ENCODE data around the gene KLF6. TPM values are rescaled to one million over a fixed set of nuclear protein-coding genes. Genes with fewer than 3 reads are reported as not detected.

The KLF6 gene
- polyA plus RNA-seq, 1 donor from 2014 or later, result 1,101 TPM

DNA sequence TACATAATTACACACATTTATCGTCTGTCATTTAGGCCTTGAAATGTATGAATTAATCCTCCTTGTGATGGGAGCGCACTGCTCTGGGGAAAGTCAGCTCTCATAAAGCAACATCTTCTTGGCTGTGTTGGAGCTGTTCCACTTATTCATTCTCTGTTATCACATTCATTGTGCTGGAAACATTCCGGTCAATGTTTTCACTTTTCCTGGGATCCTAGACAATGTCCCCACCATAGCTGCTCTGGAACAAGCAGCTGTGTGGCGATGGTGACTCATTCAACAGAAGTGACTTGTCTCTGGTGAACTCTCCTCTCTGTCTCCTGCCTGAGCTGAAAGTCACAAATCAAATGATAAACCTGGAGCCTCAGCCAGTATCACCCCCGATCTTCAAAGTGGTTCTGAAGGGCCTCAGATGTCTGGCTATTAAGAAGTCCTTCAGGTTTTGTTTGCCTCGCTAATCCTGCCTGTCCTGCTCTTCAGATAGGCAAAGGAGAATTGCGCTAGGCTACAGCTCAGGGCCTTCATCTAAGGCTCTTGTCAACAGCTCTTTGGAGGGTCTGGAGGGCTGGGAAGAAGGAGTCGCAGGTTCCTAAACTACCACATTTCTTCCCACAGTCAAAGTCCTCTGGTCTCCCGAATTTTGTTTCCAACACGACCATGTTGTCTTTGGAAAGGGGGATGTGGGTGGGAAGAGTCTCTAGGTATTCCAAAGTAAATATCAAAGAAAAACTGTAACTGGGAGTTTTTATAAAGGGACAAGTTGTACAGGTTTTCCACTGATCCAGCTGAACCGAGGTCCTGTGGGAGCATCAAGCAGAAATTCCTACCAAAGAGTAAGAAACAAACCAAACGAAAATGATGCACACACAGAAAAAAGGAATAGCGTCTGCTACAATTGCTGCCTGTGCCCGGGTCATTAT lies 29.3 kb downstream of the KLF6 start:
- Mint-ChIP-seq H3K4me1 (peaks cover 15 to 23% (median 18%) of the 10 kb centered on the region in 3 donors), H3K9me3 (peaks cover 0 to under 1% (median under 1%) of the 10 kb centered on the region in 3 donors), H3K27me3 (no peaks in the 10 kb centered on the region), H3K27ac (peak overlapping the region in 1 of 3 donors; percentile 7), H3K36me3 (peaks cover 8% of the 10 kb centered on the region), H3K4me3 (no peak overlapping the region)

DNA sequence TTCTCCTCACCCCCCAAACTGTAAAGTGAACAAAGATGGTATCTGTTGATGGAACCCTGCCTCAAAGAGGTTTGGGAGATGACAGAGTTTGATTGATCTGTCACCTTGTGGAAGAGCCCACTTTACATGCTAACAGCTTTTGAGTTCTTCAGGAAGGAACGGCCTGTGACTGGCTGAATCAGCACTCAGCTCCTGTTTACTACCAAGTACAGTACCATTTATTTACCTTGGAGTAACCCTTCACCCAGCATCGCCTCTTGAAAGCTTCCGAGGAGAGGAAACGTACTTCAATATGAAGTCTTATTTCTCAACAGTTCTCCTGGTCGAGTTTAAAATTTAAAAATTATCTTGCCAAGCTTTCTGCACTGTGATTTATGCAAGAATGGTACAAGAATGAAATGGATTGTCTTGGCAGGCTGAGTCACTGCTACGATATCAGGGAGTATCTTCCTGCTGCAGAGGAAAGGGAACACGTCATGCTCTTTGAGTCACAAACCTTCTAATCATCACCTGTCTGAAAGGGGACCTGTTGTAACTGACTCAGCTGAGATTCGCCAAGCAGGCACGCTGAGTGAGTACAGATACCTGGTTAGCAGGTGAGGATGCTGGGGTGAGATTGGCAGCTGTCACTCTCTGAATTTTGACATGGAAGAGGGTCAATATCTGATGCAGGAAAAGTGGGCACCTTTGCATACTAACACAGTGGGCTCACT lies 30.1 kb downstream of the KLF6 start:
- H3K4me1 Mint-ChIP-seq, result peaks cover 15 to 20% (median 18%) of the 10 kb centered on the region in 3 donors

DNA sequence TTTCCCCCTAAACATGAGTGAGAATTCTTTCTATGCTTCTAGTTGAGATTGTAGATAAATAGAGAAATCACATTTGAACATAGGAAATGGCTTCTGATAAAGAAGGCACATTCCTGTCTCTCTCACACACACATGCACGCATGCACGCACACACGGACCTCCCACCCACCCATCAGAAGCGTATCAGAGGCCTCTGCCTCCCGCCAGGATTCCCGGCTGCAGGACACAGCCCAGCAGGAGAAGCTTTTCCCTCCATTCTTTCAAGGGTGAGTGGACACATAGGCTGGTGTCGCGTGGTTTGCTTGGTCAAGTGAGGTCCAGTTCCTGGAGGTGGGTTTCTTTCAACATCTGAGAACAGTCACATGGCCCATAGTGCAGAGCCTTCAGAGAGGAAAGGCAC lies 34.2 kb downstream of the KLF6 start:
- H3K9me3 Mint-ChIP-seq, result no peaks in the 10 kb centered on the region
- H3K36me3 Mint-ChIP-seq, result peaks cover 2% of the 10 kb centered on the region
- peak overlapping the region in 1 of 3 donors; percentile 55 for H3K27ac Mint-ChIP-seq
- H3K4me1 Mint-ChIP-seq, result peaks cover 0 to 5% (median 0%) of the 10 kb centered on the region in 3 donors
- no peaks in the 10 kb centered on the region for H3K27me3 Mint-ChIP-seq
- H3K4me3 Mint-ChIP-seq, result no peak overlapping the region

More for the DNA sequence above, 30.1 kb downstream of the KLF6 start:
- Mint-ChIP-seq H3K27me3 (no peaks in the 10 kb centered on the region), H3K9me3 (no peaks in the 10 kb centered on the region), H3K27ac (no peak overlapping the region), H3K4me3 (no peak overlapping the region), H3K36me3 (peaks cover 8% of the 10 kb centered on the region)

DNA sequence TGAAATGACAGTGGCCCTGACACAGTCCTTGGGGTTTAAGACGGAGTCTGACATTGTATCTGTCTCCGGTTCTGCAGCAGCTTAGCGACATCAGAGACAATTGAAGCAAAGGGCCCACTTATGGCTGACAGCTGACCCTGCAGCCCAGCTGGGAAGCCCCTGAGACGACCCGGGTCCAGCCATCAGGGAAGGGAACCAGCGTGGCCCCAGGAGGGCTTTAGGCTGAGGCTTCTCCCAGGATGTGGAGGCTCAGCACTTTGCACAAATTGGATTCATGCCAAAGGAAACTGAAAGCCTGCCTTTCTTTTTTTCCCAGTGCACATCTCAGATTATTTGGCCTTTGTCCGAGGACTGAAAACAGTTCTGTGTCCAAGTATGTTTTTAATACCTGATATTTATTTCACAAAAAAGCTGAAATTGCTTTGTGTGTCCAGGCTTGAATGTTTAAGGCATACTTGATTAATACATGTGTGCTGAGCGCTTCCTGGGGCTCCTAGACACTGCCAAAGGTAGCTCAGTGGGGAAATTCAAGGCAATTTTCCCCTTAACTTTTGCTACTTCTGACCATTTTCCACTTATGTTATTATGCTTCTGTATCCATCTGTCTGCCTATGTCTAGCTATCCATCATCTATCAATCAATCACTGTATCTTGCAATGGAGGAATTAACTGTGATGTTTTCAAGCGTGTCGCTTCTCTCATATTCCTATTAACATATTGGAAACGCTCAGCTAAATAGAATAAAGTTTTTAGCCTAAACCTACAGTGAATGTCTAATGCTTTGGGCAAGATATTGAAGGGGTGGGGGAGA lies 34.8 kb downstream of the KLF6 start:
- Mint-ChIP-seq H3K27ac (peak overlapping the region in 1 of 3 donors; percentile 55), H3K36me3 (no peaks in the 10 kb centered on the region), H3K27me3 (no peaks in the 10 kb centered on the region), H3K4me3 (peak overlapping the region in 2 of 4 donors; percentile 49 to 57), H3K4me1 (peaks cover 0 to 5% (median 0%) of the 10 kb centered on the region in 3 donors), H3K9me3 (no peaks in the 10 kb centered on the region)

DNA sequence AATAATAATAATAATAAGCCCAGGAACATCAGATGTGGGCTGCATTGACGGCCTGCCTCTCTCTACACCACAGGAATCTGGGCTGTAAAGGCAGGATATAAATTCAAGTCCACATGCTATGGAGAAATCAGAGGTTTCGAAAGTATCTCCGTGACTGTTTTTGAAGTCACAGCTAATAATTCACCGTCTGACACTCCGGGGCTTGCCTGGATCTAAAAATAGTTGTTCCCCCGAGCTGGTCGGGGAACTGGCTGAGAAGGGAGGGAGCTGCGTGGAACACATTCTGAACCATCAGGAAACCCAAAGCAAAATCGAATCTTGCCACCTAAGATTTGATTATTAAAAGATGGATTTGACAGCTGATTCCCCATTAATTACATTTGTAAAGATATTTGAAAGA lies 35.4 kb downstream of the KLF6 start:
- Mint-ChIP-seq H3K4me1 (peaks cover 0 to 5% (median 0%) of the 10 kb centered on the region in 3 donors), H3K9me3 (no peaks in the 10 kb centered on the region), H3K36me3 (no peaks in the 10 kb centered on the region), H3K27ac (no peak overlapping the region), H3K4me3 (peak overlapping the region in 2 of 4 donors; percentile 49 to 57), H3K27me3 (no peaks in the 10 kb centered on the region)

DNA sequence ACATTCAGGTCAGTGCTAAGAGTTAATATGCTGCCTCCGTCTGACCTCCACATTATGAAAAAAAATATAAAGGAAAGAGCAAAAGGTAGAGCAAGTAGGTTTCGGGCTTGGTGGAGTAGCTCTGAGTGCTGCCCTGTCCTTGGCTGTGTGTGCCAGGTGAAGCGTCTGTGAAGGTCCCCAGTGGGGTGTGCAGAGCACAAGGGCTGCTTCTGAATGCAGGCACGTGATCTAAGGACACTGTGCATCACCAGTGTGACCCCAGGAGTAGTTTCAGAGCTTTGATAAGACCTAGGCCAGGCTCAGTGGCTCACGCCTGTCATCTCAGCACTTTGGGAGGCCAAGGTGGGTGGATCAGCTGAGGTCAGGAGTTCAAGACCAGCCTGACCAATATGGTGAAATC lies 36.0 kb downstream of the KLF6 start:
- Mint-ChIP-seq H3K4me3 (no peak overlapping the region), H3K36me3 (no peaks in the 10 kb centered on the region), H3K27ac (no peak overlapping the region), H3K27me3 (no peaks in the 10 kb centered on the region), H3K9me3 (peaks cover 0 to 1% (median 0%) of the 10 kb centered on the region in 3 donors), H3K4me1 (peaks cover 0 to 5% (median 0%) of the 10 kb centered on the region in 3 donors)

DNA sequence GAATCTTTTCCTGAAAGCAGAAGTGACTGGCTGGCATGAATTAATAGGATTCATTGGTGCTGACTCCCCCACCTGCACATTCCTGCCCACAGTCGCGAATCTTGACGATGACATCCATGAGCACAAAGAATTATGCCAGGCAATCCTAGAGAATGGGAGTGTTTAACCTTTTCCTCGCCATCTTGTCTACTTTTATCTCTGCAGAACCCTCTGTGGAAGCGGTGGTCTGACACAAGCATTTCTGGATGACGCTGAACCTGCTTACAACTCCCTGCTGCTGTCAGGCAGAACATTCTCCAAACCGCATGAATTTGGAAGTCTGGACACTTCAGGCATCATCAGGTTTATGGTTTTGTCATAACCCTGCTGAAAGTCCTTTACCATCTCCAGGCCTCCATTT lies 36.5 kb downstream of the KLF6 start:
- Mint-ChIP-seq H3K4me1 (peaks cover 0 to 5% (median 0%) of the 10 kb centered on the region in 3 donors), H3K27ac (no peak overlapping the region), H3K9me3 (peaks cover 0 to 1% (median 0%) of the 10 kb centered on the region in 3 donors), H3K27me3 (no peaks in the 10 kb centered on the region), H3K4me3 (no peak overlapping the region), H3K36me3 (no peaks in the 10 kb centered on the region)

DNA sequence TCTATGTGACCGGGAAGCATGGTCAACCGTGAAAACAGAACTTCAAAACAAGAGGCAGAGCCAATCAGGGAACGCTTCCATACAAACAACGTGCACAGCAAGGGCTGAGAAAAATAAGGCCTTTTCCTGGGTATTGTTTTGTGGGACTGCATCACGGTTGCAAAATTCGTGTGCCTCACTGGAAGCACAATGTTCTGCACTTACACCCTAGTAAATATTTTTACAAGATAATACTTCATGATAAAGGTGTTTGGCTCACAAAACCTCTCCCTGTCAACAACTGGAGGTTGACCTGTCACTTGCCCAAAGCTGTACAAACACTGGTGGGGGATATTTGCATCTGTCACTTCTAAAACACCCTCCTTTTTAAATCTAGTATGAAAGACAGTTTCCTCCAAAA lies 37.0 kb downstream of the KLF6 start:
- Mint-ChIP-seq H3K36me3 (no peaks in the 10 kb centered on the region), H3K4me1 (peaks cover 0 to 5% (median 0%) of the 10 kb centered on the region in 3 donors), H3K27me3 (no peaks in the 10 kb centered on the region), H3K9me3 (peaks cover 0 to 1% (median 0%) of the 10 kb centered on the region in 3 donors), H3K27ac (no peak overlapping the region), H3K4me3 (no peak overlapping the region)

DNA sequence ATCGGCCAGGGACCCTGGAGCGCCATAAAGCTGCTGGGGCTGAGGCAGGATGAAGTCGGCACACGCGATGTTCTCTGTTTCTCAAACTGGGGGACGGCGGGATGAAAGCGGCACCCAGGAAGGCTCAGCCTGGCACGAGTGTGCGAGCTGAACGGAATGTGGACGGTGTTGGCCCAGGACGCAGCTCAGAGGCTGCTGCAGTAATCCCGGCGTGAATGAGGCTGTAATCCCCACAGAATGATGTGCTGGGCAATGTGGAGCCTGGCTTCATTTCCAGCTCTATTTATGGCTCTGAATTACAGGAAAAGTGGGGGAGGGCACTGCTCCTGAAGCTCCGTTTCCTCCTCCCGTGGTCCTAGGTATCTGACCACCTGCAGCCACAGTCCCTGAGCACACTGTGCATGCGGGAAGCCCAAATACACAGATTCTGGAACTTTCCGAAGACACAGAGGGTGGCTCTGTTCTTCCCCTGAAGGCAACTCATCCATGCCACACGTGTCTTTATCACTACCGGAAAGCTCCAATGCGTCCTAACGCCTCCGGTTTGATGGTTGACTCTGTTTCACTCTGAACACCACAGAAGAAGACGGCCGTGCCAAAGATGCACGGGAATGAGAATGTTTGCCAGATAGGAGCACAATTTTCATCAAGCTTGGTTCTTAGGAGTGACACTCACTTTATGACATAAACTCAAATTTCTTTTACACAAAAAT lies 37.6 kb downstream of the KLF6 start:
- no peaks in the 10 kb centered on the region for H3K27me3 Mint-ChIP-seq
- H3K9me3 Mint-ChIP-seq, result peaks cover 0 to 1% (median 0%) of the 10 kb centered on the region in 3 donors
- no peaks in the 10 kb centered on the region for H3K36me3 Mint-ChIP-seq
- no peak overlapping the region for H3K27ac Mint-ChIP-seq
- H3K4me1 Mint-ChIP-seq, result peaks cover 0 to 5% (median 0%) of the 10 kb centered on the region in 3 donors
- H3K4me3 Mint-ChIP-seq, result no peak overlapping the region

DNA sequence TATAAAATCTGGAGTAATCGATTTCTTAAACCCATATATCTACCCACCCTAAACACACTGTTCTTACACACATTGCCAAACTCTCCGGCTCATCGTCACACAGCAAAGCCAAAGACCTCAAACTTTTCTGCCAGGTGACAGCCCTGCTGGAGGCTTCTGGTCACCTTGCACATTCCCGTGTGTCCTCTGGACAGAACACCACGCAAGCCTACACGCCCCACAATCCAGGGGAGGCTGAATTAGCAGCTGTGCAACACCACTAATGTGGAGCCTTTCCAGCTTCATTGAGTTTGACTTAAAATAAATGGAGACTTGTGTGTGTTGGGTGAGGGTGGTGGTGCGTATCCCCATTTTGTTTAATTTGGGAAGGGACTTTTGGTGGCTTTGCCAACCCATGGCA lies 38.4 kb downstream of the KLF6 start:
- H3K9me3 Mint-ChIP-seq, result peaks cover 0 to 1% (median 0%) of the 10 kb centered on the region in 3 donors

DNA sequence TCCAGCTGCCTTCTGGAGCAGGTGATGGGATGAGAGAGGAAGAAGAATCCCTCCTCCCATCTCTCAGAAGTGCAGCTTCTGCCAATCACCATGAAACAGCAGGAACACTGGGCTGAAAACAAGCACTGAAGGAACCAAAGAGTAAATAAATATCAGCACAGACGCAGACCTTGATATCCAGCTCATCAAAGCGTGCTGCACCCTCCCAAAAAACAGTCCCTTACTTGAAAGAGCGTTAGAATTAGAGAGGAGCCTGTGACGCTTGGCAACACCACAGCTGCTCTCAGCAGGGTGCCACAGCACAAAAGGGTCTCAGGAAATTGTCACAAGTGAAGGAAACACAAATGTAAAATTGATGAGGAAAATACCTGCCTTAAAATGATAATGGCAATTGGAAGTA lies 39.5 kb downstream of the KLF6 start:
- no peaks in the 10 kb centered on the region for H3K27me3 Mint-ChIP-seq
- peaks cover 0 to 1% (median 0%) of the 10 kb centered on the region in 3 donors for H3K9me3 Mint-ChIP-seq
- H3K4me3 Mint-ChIP-seq, result no peak overlapping the region
- H3K27ac Mint-ChIP-seq, result no peak overlapping the region
- no peaks in the 10 kb centered on the region for H3K36me3 Mint-ChIP-seq
- peaks cover under 1 to 12% (median 5%) of the 10 kb centered on the region in 3 donors for H3K4me1 Mint-ChIP-seq

More for the DNA sequence above, 38.4 kb downstream of the KLF6 start:
- Mint-ChIP-seq H3K36me3 (no peaks in the 10 kb centered on the region), H3K4me3 (no peak overlapping the region), H3K27me3 (no peaks in the 10 kb centered on the region), H3K4me1 (peaks cover 0 to 11% (median 1%) of the 10 kb centered on the region in 3 donors), H3K27ac (peak overlapping the region in 1 of 3 donors; percentile 80)

DNA sequence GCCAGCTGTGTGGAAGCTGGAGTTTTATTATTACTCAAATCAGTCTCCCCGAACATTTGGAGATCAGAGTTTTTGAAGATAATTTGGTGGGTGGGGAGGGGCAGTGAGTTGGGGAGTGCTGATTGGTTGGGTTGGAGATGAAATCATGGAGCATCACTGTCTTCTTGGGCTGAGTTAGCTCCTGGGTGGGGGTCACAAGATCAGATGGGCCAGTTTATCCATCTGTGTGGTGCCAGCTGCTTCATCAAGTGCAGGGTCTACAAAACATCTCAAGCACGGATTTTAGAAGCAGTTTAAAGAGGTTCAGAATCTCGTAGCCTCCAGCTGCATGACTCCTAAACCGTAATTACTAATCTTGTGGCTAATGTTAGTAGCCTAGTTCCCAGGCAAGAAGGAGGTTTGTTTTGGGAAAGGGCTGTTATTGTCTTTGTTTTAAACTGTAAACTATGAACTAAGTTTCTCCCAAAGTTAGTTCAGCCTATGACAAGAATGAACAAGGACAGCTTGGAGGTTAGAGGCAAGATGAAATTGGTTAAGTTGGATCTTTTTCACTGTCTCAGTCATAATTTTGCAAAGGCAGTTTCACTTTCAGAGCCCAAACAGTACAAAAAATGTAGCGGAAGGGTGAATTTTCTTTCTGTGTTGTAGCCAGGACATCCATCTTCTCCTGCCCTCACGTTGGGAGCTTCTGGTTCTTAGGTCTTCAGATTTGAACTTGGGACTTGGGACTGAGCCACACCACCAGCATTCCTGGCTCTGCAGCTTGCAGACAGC lies 43.1 kb downstream of the KLF6 start:
- Mint-ChIP-seq H3K36me3 (no peaks in the 10 kb centered on the region), H3K4me3 (peak overlapping the region in 3 of 4 donors; percentile 74 to 91 (median 75)), H3K4me1 (peaks cover 7 to 12% (median 10%) of the 10 kb centered on the region in 3 donors), H3K27me3 (no peaks in the 10 kb centered on the region), H3K9me3 (peaks cover 0 to 1% (median 0%) of the 10 kb centered on the region in 3 donors), H3K27ac (peak overlapping the region in 1 of 3 donors; percentile 39)

DNA sequence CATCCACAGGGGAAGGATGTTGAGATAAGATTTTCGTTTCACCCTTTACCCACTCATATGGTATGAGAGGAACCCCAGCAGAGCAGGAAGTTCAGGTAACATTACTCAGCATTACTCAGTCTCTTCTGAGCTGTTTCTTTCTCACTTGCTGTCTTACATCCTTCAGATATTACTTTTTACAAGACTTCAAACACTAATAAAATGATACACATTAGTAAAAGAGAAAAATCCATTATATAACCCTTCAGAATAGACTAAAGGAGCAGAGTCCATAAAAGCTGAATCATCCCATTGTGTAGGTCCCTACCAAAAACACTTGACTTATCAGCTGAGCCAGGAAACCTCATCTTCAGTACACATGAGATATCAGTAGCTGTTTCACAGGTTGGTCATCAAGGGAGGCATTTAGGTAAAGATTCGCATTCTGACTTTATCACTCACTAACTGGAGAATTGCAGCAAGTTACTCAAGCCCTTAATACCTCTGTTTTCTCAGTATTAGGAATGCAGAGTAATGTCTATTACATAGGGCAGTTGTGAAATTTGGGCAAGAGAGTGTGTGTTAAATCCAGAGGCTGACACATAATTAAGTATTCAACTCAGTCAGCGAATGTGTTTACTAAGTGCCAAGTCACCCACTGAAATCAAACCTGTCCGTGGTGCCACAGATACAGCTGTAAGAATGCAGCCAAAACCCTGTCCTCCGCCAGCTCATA lies 44.7 kb downstream of the KLF6 start:
- no peaks in the 10 kb centered on the region for H3K36me3 Mint-ChIP-seq
- no peak overlapping the region for H3K4me3 Mint-ChIP-seq
- H3K27me3 Mint-ChIP-seq, result no peaks in the 10 kb centered on the region
- peaks cover 0 to 1% (median 0%) of the 10 kb centered on the region in 3 donors for H3K9me3 Mint-ChIP-seq
- H3K4me1 Mint-ChIP-seq, result peaks cover 7 to 14% (median 10%) of the 10 kb centered on the region in 3 donors
- H3K27ac Mint-ChIP-seq, result no peak overlapping the region

All from IgD-negative memory B cell (primary cell).